Posterior vena cava (tissue), 2 donors: Measurements from ENCODE around the gene CDH23. TPM values are rescaled to one million over a fixed set of nuclear protein-coding genes. Genes with fewer than 3 reads are reported as not detected.

Source experiments
- DNase-seq: peaks from one replicate; pipeline ENCODE4 v3.0.0-alpha.2; 2020; ENCODE audit warnings: low spot score
- intact Hi-C, 2 donors: fragments of 100-400 bp; cut with DNase I; formaldehyde crosslinking; loops; one replicate each; pipeline versions ENCODE4 v1.14.1 to v1.14.2; 2022 to 2023
- total RNA-seq, 2 donors: library from RNA; stranded (reverse); fragmentation: NEBNext Ultra II Directional; extraction: Animal tissue kit (Norgen Biotek cat#: 25700); gene quantifications; one replicate each; pipeline ENCODE4 v1.2.1, GENCODE V29; 2021
- donor health status: DM: yes; HTN: yes; CAD: no.
- donor health status: DM: yes; HTN: yes; CAD: no.

CDH23 gene
- total RNA-seq, 2 donors from 2014 or later = 24.5 to 43.0 TPM

DNA sequence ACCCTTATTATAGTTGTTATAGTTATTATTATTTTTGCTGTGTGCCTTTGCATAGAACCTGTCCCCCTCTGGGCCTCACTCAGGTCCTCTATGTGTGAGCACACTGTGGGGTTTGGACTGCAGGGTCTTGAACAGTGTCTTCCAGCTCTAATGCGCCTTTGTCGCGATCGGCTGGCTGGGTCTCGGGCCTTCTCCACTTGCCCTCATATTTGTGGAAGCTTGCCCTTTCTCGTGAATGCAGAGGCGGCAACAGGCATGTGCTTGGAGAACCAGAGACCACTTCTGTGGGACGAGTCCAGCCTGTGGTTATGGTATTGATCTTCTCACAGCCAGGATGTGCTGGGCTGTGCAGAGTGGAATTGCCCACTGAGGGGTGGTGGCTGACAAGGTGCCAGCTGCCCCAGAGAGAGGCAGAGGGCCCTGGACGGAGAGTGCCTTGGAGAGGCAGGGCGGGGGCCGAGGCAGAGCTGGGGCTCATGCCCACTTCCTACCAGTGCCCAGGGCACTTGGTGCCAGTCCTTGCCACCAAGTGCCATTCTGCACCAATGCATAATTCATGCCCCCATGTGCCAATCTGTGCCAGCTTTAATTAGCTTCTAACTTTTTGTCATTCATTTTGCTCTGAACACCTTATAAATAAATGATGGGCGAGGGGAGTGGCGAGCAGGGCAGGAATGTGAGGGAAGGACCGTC is 6.8 kb upstream of the CDH23 start:
- DNase-seq = no peak
- intact Hi-C loops = loop anchor here (5.0 to 10.0 kb wide), 2 partner anchors 222 to 325 kb away; partner anchors contain the start of gene C10orf105 (in 1 of the 2)

DNA sequence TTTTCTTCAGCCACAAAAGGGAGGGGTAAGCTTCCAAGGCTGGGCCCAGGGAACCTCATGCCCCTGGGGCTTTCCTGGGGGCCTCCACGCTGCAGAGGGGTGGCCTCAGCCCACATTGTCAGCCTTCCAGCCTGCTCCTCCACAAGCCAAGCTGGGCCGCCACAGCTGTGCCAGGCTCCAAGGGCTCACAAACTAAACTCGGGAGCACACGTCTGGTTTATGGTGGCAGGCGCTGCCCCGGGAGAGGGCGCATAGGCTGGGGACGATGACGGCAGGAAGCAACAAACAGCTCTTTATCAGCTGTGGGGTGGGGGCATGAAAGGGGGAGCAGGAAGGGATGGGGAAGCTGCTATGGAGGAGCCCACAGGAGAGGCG is 6.3 kb upstream of the CDH23 start:
- no peak for DNase-seq
- intact Hi-C loops = no loop called here

DNA sequence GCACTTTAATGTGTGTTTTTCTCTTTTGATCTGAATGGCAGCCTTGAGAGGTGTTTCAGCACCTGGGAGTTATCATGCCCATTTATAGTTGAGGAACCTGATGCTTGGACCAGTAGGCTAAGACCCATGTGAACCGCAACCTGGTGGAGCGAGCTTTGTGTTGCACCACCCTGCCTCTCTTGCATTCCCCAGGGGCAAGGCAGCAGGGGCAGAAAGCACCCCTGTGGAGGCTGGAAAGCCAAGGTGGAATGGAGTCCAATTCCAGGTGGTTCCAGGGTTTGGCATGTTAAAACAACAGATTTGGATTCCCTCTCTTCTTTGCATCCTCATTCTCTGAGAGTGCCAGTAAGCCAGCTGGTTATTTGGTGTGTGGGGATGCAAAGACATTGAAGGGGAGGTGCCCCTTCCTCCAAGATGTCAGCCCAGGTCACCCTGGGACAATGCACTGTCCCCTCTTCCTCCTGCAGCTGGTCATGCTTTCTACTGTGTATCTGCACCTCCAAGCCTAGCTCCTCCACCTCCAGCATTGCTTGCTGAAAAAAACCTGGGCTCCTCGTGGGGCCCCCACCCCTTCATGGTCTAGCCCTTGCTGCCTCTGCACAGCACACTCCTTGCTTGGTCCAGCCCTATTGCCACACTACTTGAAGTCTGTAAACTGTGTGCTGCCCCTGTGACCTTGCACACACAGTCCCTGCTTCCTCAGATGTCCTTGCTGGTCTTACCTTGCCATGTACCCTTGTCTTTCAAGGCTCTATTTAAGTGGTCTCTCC is 5.6 kb upstream of the CDH23 start:
- intact Hi-C loops = no loop called here
- peak; percentile 6 for DNase-seq

DNA sequence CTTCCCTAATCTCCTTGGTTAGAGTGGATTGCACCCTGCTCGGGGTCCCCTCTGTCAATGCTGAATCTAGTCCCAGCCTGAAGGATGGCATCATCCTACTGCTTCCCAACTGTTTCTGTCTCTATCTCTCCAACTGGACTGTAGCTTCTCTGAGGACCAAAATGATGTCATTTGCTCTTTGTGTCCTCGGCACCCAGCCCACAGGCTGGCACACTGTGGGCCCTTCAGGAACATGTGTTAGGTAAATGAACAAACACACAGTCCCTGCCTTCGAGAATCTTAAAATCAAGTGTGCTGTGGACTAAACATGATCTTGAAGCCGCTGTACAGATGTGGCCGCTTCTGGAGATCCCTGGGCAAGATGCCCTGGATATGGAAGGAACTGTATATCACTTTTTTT is 5.0 kb upstream of the CDH23 start:
- DNase-seq = peak; percentile 37
- intact Hi-C loops = no loop called here

DNA sequence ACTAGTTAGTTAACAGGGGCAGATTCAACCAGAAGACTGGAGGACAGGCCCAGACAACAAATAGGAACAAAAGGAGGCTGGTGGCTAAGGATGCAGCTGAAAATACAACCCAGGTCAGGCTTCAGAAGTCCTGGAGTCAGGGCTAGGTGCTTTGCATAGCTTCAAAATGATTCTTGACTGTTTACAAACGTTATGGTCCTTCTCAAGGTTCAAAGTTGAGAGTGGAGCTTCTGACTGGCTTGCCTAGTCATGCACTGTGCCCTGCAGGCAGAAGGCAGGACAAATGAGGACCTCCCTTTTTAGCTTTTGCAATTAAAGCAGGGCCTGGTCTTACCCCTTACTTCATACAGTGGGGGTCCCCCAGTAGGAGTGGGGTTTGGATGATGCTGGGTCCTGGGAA is 4.4 kb upstream of the CDH23 start:
- intact Hi-C loops = no loop called here
- DNase-seq = no peak

DNA sequence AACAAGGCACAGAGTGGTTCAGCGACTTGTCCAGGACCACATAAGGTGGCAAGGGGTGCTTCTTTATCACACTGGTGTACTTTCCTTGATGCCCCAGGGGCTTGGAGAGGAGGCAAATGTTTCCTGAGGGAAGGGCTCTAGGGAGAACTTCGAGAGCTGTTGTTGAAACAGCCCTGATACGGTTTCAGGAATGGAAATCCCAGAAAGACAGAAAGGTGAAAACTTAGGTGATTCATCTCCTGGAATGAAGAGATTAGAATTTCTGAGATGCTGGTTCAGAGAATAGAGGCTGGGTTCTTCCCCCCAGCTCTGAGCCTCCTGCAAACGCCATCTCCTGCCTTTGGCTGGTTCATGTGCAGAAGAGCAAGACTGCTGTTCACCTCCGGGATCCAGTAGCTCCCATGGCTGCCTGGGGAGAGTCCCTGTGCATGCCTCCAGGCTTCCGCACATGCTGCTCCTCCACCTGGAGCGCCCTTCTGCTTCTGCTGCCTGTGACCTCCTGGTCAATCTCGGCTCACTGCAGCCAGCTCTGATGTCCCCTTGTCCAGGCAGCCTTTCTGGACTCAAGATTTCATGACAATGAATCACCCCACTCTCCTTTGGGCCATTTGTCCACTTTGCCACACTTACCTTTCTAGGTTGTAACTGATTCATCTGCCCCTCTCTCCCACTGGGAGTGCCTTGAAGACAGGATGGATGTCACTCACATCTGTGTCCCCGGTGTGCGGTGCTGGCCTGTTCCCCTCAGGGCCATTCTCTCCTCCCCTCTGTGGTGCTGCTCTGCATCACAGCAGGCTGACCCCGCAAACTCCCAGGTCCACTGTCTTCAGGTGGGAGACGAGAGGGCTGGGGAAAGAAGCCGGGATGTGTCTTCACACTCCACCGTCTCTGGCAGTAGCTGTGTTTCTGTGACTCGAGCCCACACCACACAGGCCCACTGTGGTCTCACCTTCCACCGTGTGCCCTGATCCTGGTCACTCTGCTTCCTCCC is 3.6 kb upstream of the CDH23 start:
- intact Hi-C loops = no loop called here
- DNase-seq = peak; percentile 72

DNA sequence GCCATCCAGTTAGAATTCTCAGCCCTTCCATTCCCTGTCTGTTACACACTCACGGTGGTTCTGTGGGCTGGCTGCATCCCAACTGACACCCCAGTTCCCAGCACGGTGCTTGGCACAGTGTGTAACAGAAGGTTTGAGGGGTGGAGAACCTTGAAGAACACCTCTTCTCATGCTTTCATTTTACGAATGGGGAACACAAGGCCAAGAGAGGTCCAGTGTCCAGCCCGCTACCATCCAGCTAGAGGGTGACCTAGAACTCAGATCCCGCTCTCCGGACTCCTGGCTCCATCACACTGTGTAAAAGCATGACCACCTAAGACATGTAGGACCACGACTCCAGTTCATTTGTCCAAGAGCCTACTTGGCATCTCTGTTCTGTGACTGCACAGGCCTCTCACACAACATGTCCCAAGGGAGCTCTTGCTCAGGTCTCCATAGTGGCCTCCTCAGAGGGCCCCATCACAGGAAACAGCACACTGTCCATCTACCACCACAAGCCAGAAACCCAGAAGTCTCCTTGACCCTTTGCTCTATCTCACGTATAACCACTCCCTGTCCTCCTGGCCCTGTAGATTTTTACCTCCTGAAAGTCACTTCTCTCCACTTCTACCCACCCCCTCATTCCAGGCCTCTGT is 2.8 kb upstream of the CDH23 start:
- peak; percentile 60 for DNase-seq
- intact Hi-C loops = no loop called here

DNA sequence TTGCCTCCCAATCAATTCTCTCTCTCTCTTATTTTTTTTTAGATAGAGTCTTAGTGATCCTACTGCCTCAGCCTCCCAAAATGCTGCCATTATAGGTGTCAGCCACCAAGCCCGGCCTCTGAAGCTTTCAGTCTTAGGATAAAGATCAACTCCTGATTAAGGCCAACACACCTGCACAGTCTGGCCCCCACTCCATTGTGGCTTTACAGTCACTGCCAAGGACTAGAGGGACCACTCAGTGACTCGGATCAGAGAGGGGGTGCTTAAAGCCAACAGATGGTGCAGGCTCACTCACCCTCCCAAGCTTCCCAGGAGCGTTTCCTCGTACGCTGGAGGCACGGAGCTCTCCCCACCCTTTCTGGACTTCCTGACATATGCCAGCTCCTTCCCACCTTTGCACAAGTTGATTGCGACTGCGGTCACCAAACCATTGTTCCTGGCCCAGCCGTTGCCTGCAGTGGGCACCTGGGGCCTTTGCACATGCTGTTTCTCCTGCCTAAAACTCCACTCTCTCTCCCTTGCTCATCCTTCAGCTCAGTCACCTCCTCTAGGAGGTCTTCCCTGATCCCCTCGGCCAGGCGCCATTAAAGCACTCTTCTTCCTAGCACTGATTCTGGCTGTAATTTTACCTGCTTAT is 1.7 kb upstream of the CDH23 start:
- intact Hi-C loops = loop anchor here (5.0 kb wide), 3 partner anchors 172 to 417 kb away; no protein-coding TSS in a partner anchor
- DNase-seq = peak; percentile 40

DNA sequence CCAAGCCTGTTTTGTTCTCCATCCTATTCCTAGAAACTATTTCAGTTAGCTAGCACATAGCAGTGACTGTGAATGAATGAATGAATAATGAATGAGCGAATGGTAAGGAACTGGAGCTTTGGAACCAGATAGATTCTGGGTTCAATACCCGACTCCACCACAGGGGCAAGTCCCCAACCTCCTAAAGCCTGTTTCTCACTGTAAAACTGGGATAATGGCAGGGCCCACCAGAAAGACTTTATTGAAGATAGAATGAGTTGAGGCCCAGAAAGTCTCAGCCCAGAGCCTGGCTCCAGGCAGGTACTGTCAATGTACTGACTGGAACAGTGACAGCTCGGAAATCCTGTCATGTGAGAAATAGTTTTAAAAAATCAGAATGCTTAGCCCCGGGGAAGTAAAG is 1.1 kb upstream of the CDH23 start:
- intact Hi-C loops = loop anchor here (2.0 to 5.0 kb wide), 4 partner anchors 172 to 417 kb away; no protein-coding TSS in a partner anchor
- no peak for DNase-seq

DNA sequence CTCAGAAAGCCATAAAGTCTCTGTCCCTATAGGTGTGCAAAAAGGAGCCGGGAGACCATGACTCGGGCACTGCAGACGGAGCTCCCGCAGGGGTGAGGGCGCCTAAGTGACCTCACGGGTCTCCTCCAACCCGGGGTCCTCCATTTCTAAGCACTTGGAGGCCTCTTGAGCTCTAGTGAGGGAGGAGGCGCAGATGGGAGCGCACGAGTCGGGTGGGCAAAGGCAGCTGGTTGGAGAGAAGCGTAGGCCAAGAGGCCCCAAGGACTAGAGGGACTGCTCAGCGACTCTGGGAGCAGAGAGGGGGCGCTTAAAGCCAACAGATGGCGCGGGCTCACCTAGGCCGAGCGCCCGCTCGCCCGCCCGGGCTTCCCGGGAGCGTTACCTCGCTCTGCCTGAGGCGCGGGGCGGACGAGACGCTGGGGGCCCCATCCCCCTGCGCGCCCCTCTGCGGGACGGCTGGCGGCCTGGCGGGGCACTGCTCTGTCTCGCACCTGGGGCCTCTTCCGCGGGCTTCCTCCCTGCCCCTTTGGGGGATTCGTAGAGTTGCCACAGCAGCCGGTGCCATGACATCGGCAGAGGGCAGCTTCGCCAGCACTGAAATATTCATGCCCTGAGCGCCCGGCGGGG is 523 bp upstream of the CDH23 start:
- intact Hi-C loops = loop anchor here (2.0 to 5.0 kb wide), 4 partner anchors 171 to 416 kb away; no protein-coding TSS in a partner anchor
- DNase-seq = peak; percentile 82

DNA sequence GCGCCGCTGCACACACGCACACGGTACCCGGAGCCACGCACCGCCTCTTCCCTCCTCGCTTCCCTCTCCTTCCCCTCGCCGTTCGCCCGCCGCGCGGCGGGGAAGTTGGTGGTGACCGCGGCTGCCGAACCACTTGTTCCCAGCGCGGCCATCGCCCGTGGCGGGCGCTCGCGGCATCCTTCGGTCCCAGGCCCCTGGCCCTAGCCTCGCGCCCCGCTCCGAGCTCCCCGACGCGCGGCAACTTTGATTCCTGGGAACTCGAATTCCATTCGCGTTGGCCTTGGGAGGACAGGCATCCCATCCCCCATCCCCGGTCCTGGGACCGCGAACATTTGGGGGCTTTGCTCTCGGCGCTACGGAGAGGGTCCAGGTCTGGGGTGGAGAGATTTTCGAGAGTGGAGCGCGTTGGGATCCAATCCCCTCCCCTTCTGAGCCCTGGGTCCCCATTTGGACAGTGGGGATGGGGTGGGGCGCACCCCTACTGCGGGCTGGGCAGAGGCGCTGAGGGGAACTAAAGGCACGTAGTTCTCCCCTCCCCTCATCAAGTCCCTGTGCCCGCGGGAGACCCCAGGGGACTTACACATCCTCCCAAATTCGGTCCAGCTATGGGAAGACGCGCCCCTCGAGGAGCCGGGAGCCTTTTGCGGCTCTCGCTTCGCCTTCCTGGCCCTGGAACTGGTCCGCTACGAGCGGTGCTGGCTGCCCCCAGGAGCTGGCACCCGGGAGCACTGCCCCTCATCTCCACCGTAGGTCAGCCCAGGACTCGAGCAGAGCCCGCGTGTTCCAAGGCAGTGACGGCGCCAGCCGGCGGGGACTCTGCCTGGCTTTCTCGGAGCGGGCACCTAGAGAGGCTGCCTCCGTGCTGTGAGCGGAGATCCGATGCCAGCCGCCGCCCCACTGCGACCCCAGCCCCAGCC is 834 bp downstream of the CDH23 start:
- intact Hi-C loops = loop anchor here (2.0 to 5.0 kb wide), 4 partner anchors 170 to 415 kb away; no protein-coding TSS in a partner anchor
- DNase-seq = no peak

DNA sequence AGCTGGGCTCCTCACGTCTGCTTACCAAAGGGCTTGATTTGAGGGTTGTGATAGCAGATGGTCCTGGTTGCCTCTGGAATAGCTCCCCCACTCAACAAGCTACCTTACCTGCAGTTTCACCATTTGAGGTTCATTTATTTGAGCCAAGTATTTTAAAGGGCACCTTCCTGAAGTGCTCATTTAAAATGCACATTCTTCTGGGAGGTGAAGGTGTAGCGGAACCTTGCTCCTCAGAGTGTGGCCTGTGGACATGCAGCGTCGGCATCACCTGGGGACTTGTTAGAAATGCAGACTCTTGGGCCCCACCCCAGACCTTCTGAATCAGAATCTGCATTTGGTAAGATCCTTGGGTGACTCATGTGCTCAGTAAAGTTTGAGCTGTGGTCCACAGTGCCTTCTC is 2.3 kb downstream of the CDH23 start:
- DNase-seq = no peak
- intact Hi-C loops = loop anchor here (5.0 kb wide), 3 partner anchors 168 to 413 kb away; no protein-coding TSS in a partner anchor

DNA sequence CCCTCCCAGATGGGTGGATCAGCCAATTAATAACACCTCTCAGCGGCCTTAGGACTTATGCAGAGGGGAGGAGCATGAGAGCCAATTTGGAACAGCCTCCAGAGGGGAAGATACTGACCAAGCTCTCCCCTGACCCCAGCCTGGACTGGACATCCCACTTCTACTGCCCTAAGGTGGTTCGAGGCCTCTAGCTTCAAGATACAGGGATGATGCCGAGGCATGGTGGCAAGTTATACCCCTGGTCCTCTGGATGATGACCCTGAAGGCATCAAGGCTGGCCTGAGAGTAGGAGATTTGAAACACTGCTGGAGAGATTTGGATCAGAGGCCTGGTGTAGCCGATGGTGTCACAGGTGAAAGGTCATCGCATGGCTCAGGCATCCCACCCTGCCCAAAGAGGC is 3.2 kb downstream of the CDH23 start:
- DNase-seq = no peak
- intact Hi-C loops = loop anchor here (5.0 kb wide), 3 partner anchors 167 to 412 kb away; no protein-coding TSS in a partner anchor

DNA sequence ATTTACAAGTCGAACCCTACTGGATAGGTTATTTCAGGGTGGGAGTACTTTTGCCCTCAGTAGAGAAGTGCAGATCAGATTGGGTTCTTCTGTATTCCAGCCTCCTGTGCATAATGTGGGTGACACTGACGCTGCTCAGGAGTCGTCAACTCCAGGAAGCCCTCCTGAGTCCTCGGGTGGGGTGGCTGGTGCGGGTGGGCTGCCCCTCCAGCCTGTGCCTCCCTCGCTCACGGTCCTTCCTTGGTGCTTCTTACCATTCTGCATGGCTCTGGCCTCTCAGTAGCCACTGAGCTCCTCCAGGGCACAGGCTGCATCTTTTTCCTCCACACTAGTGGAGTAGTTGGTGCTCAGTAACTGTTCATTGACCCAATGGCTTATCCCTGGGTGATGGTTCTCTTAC is 4.3 kb downstream of the CDH23 start:
- intact Hi-C loops = no loop called here
- DNase-seq = peak; percentile 66

DNA sequence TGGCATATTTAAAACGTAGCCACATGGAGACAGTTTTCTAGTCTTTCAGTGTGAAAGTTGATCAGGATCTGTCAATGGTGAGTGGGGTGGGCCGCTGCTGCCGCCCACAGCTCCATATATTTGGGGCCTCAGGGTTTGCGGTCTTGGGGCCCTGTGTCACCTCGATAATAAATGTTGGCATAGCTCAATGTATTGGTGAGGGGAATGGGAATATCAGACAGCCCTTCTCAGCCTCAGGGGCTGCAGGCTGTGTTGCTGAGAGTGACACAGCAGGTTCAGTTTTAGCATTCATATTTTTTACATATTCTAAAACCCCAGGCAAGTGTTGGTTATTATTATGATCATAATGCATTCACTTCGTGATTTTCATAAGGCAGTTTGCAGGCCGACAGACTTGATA is 5.3 kb downstream of the CDH23 start:
- intact Hi-C loops = no loop called here
- DNase-seq = peak; percentile 23

DNA sequence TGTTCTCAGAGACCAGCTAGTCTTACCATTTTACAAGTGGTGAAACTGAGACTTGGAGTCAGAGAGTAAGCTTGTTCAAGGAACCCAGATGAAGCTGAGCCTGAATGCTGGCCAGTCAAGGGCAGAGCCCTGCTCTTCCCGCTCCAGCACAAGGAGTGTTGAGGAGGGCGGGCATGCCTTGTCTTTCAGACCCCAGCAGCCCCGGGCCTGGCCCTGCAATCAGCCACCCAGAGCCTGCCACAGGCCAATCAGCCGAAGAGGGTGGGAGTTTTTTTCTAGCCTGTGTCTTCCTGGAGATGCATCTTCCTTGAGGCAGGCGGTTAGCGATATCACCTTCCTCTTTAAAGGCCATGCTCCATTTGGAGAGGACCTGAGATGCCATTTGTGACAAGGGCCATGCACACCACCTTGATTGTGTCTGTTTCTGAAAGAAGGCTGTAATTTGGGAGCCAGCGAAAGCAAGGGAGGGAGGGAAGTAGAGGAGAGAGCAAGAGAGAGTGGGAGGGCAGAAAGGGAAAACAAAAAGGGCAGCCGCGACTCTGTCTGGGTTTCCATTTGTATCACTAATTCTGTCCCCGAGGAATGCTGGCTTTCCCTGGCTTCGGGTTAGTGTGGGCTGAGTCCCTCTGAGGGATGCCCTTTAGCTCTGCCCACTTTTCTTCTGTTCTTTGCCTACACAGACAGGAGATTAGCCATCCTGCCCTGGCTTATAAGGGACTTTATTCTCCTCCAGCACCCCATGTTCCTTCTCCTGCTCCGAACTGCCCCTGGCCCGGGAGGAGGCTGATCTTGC is 8.0 kb downstream of the CDH23 start:
- intact Hi-C loops = no loop called here
- DNase-seq = peak; percentile 52
